Mammary epithelial cell (primary cell): Measurements from ENCODE around the gene CITED4.

Experiments
- EZH2 ChIP-seq: IDR thresholded peaks from 2 replicates; pipeline ENCODE4 v1.6.1; 2012; ENCODE audit warnings: low read length, inconsistent platforms, borderline replicate concordance
- TF ChIP-seq, protein P1 (sequence below), 2 donors: IDR thresholded peaks in 1 of 2; conservative IDR thresholded peaks in 1 of 2; 2 replicates each; pipeline ENCODE4 v1.5.1; 2011 to 2012; ENCODE audit warnings: inconsistent platforms in 2 of 2, low read length in 2 of 2, mild to moderate bottlenecking in 2 of 2, control low read depth in 1 of 2, low read depth in 1 of 2; ENCODE audit not compliant: insufficient read depth in 1 of 2; ENCODE audit errors: extremely low read depth in 1 of 2

DNA sequence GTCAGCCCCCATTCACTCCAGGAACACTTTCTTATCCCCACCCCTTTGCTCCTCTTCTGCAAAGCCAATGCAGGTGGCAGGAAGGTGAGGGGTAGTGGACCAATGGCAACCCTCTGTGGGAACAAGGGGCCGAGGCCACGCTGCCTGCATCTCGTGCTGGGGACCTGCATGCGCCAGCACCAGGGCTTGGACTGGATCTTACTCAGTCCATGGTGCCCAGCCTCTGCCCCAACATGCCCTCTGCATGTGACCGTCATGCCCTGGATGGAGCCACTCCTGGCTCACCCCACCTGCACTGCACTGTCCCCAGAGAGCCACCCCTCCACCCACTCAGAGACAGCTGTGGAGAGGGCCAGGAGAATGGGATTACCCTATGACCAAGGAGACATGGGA lies 22.2 kb downstream of the CITED4 start:
- no peak for TF ChIP-seq EZH2
- TF ChIP-seq, protein P1, sequence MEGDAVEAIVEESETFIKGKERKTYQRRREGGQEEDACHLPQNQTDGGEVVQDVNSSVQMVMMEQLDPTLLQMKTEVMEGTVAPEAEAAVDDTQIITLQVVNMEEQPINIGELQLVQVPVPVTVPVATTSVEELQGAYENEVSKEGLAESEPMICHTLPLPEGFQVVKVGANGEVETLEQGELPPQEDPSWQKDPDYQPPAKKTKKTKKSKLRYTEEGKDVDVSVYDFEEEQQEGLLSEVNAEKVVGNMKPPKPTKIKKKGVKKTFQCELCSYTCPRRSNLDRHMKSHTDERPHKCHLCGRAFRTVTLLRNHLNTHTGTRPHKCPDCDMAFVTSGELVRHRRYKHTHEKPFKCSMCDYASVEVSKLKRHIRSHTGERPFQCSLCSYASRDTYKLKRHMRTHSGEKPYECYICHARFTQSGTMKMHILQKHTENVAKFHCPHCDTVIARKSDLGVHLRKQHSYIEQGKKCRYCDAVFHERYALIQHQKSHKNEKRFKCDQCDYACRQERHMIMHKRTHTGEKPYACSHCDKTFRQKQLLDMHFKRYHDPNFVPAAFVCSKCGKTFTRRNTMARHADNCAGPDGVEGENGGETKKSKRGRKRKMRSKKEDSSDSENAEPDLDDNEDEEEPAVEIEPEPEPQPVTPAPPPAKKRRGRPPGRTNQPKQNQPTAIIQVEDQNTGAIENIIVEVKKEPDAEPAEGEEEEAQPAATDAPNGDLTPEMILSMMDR (conservative IDR thresholded peaks at IDR 0.05 in 1 of 2, IDR thresholded peaks at IDR 0.05 in 1 of 2; ENCODE audit: extremely low read depth in 1 of 2, insufficient read depth in 1 of 2, low read depth in 1 of 2, low read length in 2 of 2): no peak
